Gastrocnemius medialis (tissue), 4 donors: ENCODE results near the gene KCNQ1. TPM values are rescaled to one million over a fixed set of nuclear protein-coding genes. Genes with fewer than 3 reads are reported as not detected.

Experiments
- ATAC-seq, 2 donors: fragments of 150-250 bp; one replicate each; pipeline ENCODE4 v1.9.1; 2016
- DNase-seq, 2 donors: peaks; one replicate each; pipeline ENCODE4 v3.0.0-alpha.2; 2019
- H3K27ac ChIP-seq, 4 donors: fragments of 200-600 bp; sonication (generic); 1 replicate in 1 of 4; 2 replicates in 3 of 4; pipeline ENCODE4 v1.5.1; 2016 to 2018; ENCODE audit warnings: mild to moderate bottlenecking in 2 of 4, moderate library complexity in 1 of 4
- H3K27me3 ChIP-seq, 3 donors: fragments of 200-600 bp; sonication (generic) in 2 of 3; 1 replicate in 1 of 3; 2 replicates in 2 of 3; pipeline versions ENCODE4 v1.5.1 to v1.6.0; 2016 to 2019; ENCODE audit warnings: mild to moderate bottlenecking in 1 of 3, moderate library complexity in 1 of 3
- H3K36me3 ChIP-seq, 2 donors: fragments of 200-600 bp; sonication (generic) in 1 of 2; one replicate each; pipeline ENCODE4 v1.5.1; 2017 to 2018
- H3K4me1 ChIP-seq, 2 donors: fragments of 200-600 bp; sonication (generic) in 1 of 2; one replicate each; pipeline ENCODE4 v1.5.1; 2016 to 2017; ENCODE audit warnings: mild to moderate bottlenecking in 2 of 2
- H3K4me3 ChIP-seq, 4 donors: fragments of 200-600 bp; sonication (generic) in 3 of 4; 1 replicate in 1 of 4; 2 replicates in 3 of 4; pipeline ENCODE4 v1.5.1; 2016 to 2019; ENCODE audit warnings: mild to moderate bottlenecking in 2 of 4
- H3K9me3 ChIP-seq, 3 donors: fragments of 200-600 bp; sonication (generic) in 2 of 3; 1 replicate in 1 of 3; 2 replicates in 2 of 3; pipeline ENCODE4 v1.5.1; 2016 to 2019
- POLR2A ChIP-seq, 2 donors: fragments of 450-650 bp; IDR thresholded peaks; one replicate each; pipeline ENCODE4 v1.6.1; 2017; ENCODE audit warnings: antibody characterized with exemption in 2 of 2, mild to moderate bottlenecking in 2 of 2, moderate library complexity in 2 of 2
- in situ Hi-C, 4 donors: fragments of 200-750 bp; cut with MboI; loops; one replicate each; pipeline versions ENCODE4 v1.15.0 to v1.8.0; 2017; ENCODE audit warnings: low sequenced_read_pairs in 4 of 4
- intact Hi-C: fragments of 100-400 bp; cut with DNase I; formaldehyde crosslinking; loops from one replicate; pipeline ENCODE4 v1.15.1; 2023; ENCODE audit warnings: low total_unique reads
- total RNA-seq, 4 donors: library from RNA; depleted of rRNA; stranded (reverse); fragments of >200 nt; gene quantifications; one replicate each; pipeline versions ENCODE4 v1.1.0 to v1.2.3, GENCODE V29; 2016
- TF ChIP-seq, protein P1 (sequence below), 5 experiments: fragments of 450-650 bp in 3 of 5; fragments of 200-600 bp in 2 of 5; sonication (generic) in 2 of 5; IDR thresholded peaks in 4 of 5; conservative IDR thresholded peaks in 1 of 5; 1 replicate in 4 of 5; 2 replicates in 1 of 5; pipeline ENCODE4 v1.5.1; 2016 to 2019; ENCODE audit warnings: antibody characterized with exemption in 5 of 5, mild to moderate bottlenecking in 3 of 5, moderate library complexity in 3 of 5

Gene KCNQ1
- total RNA-seq, 4 donors from 2014 or later: 0.15 to 1.00 (median 0.67) TPM

DNA sequence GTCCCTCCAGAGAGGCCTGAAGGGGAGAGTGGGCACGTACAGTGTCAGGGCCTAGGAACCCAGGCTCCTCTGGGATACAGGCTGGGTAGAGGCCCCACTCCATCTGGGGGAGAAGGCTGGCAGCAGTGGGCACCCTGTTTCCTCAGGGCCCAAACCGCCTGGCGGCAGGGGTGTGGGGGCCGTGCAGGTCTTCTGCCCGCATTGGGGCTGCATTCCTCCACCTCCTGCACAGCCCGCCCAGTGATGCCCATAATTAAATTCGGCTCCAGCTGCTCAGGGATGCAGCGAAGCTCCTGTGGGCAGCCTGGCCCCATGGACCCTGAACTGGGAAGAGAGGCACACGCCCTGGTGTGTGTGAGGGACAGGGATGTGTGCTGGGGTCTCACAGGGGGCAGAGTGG lies 219.6 kb downstream of the KCNQ1 start:
- ATAC-seq (no peak), DNase-seq (no peak)
- intact Hi-C loops: no loop called here
- Histone ChIP-seq H3K36me3 (no peaks in the 10 kb centered on the region), H3K27me3 (no peaks in the 10 kb centered on the region), H3K9me3 (no peaks in the 10 kb centered on the region), H3K4me3 (no peak overlapping the region), H3K27ac (no peak overlapping the region), H3K4me1 (no peaks in the 10 kb centered on the region)
- TF ChIP-seq, protein P1, sequence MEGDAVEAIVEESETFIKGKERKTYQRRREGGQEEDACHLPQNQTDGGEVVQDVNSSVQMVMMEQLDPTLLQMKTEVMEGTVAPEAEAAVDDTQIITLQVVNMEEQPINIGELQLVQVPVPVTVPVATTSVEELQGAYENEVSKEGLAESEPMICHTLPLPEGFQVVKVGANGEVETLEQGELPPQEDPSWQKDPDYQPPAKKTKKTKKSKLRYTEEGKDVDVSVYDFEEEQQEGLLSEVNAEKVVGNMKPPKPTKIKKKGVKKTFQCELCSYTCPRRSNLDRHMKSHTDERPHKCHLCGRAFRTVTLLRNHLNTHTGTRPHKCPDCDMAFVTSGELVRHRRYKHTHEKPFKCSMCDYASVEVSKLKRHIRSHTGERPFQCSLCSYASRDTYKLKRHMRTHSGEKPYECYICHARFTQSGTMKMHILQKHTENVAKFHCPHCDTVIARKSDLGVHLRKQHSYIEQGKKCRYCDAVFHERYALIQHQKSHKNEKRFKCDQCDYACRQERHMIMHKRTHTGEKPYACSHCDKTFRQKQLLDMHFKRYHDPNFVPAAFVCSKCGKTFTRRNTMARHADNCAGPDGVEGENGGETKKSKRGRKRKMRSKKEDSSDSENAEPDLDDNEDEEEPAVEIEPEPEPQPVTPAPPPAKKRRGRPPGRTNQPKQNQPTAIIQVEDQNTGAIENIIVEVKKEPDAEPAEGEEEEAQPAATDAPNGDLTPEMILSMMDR (IDR thresholded peaks at IDR 0.05 in 4 of 5, conservative IDR thresholded peaks at IDR 0.05 in 1 of 5): no peak
- TF ChIP-seq POLR2A (IDR thresholded peaks at IDR 0.05): no peak
- in situ Hi-C loops: no loop called here

DNA sequence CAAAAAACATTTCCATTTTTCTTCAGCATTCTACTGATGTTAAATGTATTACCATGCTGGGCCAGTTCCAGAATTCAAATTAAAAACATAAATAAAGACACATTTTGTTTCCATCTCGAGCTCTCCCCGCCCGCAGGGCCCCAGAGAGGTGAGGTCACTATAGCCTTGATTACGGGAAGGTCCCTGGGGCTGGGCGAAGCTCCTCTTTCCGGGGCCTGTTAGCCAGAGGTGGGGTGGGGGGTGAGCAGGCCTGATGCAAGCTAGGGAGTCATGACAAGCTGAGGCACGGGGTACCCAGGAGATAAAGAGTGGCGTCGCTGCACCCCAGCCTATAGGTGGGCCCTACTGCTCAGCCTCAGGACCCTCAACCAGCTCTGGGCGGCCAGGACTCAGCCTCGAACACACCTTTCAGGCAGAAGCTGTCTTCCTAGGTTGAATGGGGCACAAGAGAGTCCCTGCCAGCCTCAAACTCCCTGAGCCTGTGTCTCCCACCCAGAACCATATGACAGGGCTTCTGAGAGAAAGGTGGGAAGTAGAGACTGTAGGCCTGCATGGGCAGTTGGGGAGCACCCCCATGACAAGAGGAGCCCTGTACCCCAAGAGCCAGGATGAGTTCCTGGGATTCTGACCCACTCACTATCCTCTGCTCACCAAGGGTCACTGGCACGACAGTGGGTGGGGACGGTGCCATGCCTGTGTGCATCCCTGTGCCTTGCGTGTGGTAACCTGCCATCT lies 220.2 kb downstream of the KCNQ1 start:
- TF ChIP-seq, protein P1 (IDR thresholded peaks at IDR 0.05 in 4 of 5, conservative IDR thresholded peaks at IDR 0.05 in 1 of 5): no peak
- TF ChIP-seq POLR2A (IDR thresholded peaks at IDR 0.05): no peak
- no peak overlapping the region for H3K4me3 ChIP-seq
- H3K9me3 ChIP-seq: no peaks in the 10 kb centered on the region
- no peak for ATAC-seq
- H3K36me3 ChIP-seq: no peaks in the 10 kb centered on the region
- intact Hi-C loops: no loop called here
- no peak for DNase-seq
- no peaks in the 10 kb centered on the region for H3K27me3 ChIP-seq
- H3K27ac ChIP-seq: no peak overlapping the region
- H3K4me1 ChIP-seq: no peaks in the 10 kb centered on the region
- in situ Hi-C loops: no loop called here

DNA sequence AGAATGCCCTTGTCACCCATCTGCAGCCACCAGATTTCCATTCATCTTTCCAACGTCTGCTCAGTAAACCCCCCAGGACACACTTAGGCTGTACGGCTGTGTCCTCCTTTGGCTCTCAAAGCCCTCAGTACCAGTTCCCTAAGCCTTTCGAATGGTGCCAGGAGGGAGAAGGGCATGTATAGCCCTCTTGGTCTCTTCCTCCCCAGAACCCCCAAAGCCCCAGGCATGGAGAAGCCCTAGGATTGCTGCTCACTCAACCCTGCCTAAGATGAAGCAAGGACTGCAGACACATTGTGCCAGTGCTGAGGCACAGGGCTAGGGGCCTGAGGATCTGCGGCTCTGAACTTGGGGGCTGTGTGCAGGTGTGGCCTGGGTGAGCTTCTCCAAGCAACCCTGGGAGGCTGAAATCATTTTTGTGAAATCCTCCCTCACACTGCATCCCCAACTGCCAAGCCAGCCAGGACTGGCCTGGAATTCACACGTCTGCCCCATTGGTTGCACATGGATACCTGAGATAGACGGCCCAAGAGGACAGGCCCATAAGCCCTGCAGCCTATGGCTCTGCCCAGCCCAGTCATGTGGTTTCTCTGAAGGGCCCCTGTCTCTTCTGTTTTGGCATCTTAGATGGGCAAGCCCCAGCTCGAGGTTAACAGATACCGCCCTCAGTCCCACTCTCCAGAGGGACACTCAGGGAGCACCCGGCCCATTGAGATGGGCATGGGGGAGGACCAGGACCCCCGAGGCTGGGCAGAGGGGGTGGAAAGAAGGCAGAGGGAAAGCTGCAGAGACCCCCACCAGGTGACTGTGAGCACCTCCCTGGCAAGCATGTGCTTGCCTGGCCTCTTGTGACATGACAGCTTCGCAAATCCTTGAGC lies 221.0 kb downstream of the KCNQ1 start:
- H3K9me3 ChIP-seq: no peaks in the 10 kb centered on the region
- intact Hi-C loops (no loop called here), in situ Hi-C loops (no loop called here)
- H3K4me3 ChIP-seq: no peak overlapping the region
- H3K4me1 ChIP-seq: no peaks in the 10 kb centered on the region
- TF ChIP-seq, protein P1 (IDR thresholded peaks at IDR 0.05 in 4 of 5, conservative IDR thresholded peaks at IDR 0.05 in 1 of 5): no peak
- no peak for TF ChIP-seq POLR2A (IDR thresholded peaks at IDR 0.05)
- H3K36me3 ChIP-seq: no peaks in the 10 kb centered on the region
- H3K27me3 ChIP-seq: no peaks in the 10 kb centered on the region
- DNase-seq: no peak
- no peak for ATAC-seq
- H3K27ac ChIP-seq: no peak overlapping the region

DNA sequence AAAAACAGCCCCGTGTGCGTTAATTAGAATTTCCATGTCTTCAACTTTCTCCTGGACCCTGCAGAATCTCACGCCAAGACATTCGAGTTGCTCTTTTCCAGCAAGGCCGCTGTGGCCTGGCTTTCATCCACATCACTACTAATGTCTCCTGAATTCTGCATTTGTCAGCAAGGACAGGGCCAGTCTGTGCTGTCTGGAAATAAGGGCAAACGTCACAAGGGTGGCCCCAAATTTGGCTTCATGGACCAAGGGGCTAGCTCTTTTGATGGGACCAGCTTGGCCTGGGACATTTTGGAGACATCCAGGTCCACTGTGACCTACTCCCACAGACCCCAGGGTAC lies 221.6 kb downstream of the KCNQ1 start:
- no peak for ATAC-seq
- Histone ChIP-seq H3K9me3 (no peaks in the 10 kb centered on the region), H3K4me1 (no peaks in the 10 kb centered on the region), H3K27ac (no peak overlapping the region), H3K36me3 (no peaks in the 10 kb centered on the region), H3K4me3 (no peak overlapping the region), H3K27me3 (no peaks in the 10 kb centered on the region)
- TF ChIP-seq, protein P1 (IDR thresholded peaks at IDR 0.05 in 4 of 5, conservative IDR thresholded peaks at IDR 0.05 in 1 of 5): no peak
- no peak for TF ChIP-seq POLR2A (IDR thresholded peaks at IDR 0.05)
- intact Hi-C loops: no loop called here
- no peak for DNase-seq
- in situ Hi-C loops: no loop called here
